ENCODE results near the gene S100A8.

DNA sequence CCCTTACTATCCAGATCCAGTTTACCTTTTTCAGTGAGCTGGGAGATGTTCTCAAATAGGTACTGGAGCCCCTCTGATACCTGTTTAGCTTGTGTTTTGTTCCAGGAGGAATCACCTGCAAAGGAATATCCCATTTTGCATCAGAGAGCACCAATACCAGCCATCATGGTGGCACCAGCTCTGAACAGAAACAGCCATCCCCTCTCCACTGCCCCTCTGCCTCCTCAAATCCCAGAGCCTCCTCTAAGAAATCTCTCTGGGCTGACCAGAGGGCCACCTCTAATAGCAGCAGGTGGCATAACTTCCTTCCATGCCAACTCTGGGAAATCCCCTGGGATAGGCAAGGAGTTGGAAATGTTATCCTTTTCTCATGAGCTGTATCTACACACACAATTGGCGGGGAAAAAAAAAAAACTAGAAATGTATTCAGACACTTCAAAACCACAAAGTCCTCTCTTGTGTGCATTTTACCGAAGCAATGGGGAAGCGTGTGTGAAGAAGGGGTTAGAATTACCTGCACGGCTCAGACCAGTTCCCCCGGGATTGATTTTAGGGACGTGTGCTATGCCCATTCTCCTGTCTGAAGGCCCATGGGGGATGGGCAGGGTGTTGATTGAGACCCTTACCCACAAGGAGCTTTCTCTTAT lies 44.7 kb downstream of the S100A8 start:
- TF ChIP-seq CTCF (optimal IDR thresholded peaks at IDR 0.05 in 1 of 3, IDR thresholded peaks at IDR 0.05 in 1 of 3, conservative IDR thresholded peaks at IDR 0.05 in 1 of 3; ENCODE audit: extremely low read depth in 1 of 3, insufficient read depth in 2 of 3, low read length in 3 of 3) = no peak
- no peak for TF ChIP-seq EZH2 (IDR thresholded peaks at IDR 0.05; ENCODE audit: low read length)

Data from keratinocyte (primary cell).